Body of pancreas (tissue), 4 donors: Measurements from ENCODE around the gene SLC8A2. TPM values are rescaled to one million over a fixed set of nuclear protein-coding genes. Genes with fewer than 3 reads are reported as not detected.

Source experiments
- ATAC-seq: fragments of 150-250 bp; one replicate; pipeline ENCODE4 v1.9.1; 2016
- DNase-seq, 4 donors: peaks; one replicate each; pipeline ENCODE4 v3.0.0-alpha.2; 2019
- H3K27ac ChIP-seq, 4 donors: fragments of 200-600 bp; sonication (generic); 1 replicate in 3 of 4; 2 replicates in 1 of 4; pipeline versions ENCODE4 v1.5.1 to v1.6.1; 2016 to 2019; ENCODE audit warnings: mild to moderate bottlenecking in 1 of 4, mixed read lengths in 1 of 4, moderate library complexity in 1 of 4
- H3K27me3 ChIP-seq, 2 donors: fragments of 200-600 bp; sonication (generic); one replicate each; pipeline ENCODE4 v1.6.0; 2016; ENCODE audit warnings: mild to moderate bottlenecking in 1 of 2
- H3K36me3 ChIP-seq, 2 donors: fragments of 200-600 bp; sonication (generic); replicated peaks in 1 of 2; 2 replicates each; pipeline ENCODE4 v1.5.1; 2016; ENCODE audit warnings: low read depth in 2 of 2; ENCODE audit not compliant: insufficient read depth in 1 of 2
- H3K4me1 ChIP-seq: fragments of 200-600 bp; sonication (generic); one replicate; pipeline ENCODE4 v1.6.0; 2016
- H3K4me3 ChIP-seq, 2 donors: fragments of 200-600 bp; sonication (generic); 1 replicate in 1 of 2; 2 replicates in 1 of 2; pipeline ENCODE4 v1.5.1; 2016 to 2019
- H3K9me3 ChIP-seq, 3 donors: fragments of 200-600 bp; sonication (generic); 1 replicate in 2 of 3; 2 replicates in 1 of 3; pipeline ENCODE4 v1.5.1; 2016
- POLR2A ChIP-seq, 3 donors: fragments of 450-650 bp; IDR thresholded peaks; one replicate each; pipeline ENCODE4 v1.6.1; 2016; ENCODE audit warnings: antibody characterized with exemption in 3 of 3, mild to moderate bottlenecking in 2 of 3
- WGBS, 2 donors: methylation state at CpG; one replicate each; pipeline ENCODE4 v1.1.5; 2017; 5-methylcytosine and 5-hydroxymethylcytosine counted together
- intact Hi-C: fragments of 100-400 bp; cut with DNase I; formaldehyde crosslinking; loops from one replicate; pipeline ENCODE4 v1.15.1; 2023
- total RNA-seq, 2 donors: library from RNA; depleted of rRNA; stranded (reverse); fragments of >200 nt; gene quantifications; one replicate each; pipeline ENCODE4 v1.1.0, GENCODE V29; 2016
- TF ChIP-seq, protein P1 (sequence below), 7 experiments: fragments of 450-650 bp in 4 of 7; fragments of 200-600 bp in 3 of 7; sonication (generic) in 3 of 7; IDR thresholded peaks; one replicate each; pipeline ENCODE4 v1.5.1; 2016 to 2019; ENCODE audit warnings: antibody characterized with exemption in 7 of 7

The SLC8A2 gene
- total RNA-seq, 2 donors from 2014 or later: 8.0 to 31.6 TPM

DNA sequence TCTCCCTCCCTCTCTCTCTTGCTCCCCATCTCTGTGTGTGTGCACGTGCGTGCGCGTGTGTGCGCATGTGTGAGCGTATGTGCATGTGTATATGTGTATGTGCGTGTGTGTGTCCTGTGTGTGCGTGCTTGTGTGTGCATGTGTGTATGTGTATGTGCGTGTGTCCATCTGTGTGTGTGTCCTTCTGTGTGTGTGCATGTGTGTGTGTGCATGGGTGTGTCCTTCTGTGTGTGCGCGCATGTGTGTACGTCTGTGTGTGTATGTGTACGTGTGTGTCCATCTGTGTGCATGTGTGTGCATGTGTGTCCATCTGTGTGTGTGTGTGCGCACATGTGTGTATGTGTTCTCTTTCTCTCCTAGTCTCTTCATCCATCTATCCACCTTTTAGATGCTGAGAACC, 12.2 kb downstream of the SLC8A2 start:
- peaks cover 0 to 8% (median 0%) of the 10 kb centered on the region in 3 donors for H3K9me3 ChIP-seq
- TF ChIP-seq, protein P1, sequence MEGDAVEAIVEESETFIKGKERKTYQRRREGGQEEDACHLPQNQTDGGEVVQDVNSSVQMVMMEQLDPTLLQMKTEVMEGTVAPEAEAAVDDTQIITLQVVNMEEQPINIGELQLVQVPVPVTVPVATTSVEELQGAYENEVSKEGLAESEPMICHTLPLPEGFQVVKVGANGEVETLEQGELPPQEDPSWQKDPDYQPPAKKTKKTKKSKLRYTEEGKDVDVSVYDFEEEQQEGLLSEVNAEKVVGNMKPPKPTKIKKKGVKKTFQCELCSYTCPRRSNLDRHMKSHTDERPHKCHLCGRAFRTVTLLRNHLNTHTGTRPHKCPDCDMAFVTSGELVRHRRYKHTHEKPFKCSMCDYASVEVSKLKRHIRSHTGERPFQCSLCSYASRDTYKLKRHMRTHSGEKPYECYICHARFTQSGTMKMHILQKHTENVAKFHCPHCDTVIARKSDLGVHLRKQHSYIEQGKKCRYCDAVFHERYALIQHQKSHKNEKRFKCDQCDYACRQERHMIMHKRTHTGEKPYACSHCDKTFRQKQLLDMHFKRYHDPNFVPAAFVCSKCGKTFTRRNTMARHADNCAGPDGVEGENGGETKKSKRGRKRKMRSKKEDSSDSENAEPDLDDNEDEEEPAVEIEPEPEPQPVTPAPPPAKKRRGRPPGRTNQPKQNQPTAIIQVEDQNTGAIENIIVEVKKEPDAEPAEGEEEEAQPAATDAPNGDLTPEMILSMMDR (IDR thresholded peaks at IDR 0.05): no peak
- no peak for TF ChIP-seq POLR2A (IDR thresholded peaks at IDR 0.05)
- intact Hi-C loops: no loop called here
- no peak for DNase-seq
- no peaks in the 10 kb centered on the region for H3K27me3 ChIP-seq
- H3K36me3 ChIP-seq: no peaks in the 10 kb centered on the region
- no peak for ATAC-seq
- WGBS, 2 donors: 85 to 91% methylated on average over 14 of the region's 14 CpGs
- no peak overlapping the region for H3K27ac ChIP-seq
- no peaks in the 10 kb centered on the region for H3K4me1 ChIP-seq
- H3K4me3 ChIP-seq: no peak overlapping the region

DNA sequence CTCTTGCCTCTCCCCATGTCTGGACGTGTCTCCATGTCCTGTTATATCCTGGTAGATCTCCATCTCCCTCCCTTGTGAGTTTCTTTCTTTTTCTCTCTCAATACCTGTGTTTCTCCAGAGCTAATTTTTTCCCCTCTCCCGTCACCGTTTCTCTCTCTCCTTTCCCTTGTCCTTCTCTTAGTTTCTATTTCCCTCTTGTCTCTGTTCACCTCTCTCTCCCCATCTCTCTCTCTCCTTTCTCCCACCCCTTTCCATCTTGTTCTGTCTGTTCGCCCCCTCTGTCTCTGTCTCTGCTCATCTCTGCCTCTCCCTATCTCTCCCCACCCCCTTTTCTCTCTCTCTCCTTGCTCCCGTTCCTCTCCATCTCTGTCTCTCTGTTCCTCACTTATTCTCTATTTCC, 13.0 kb downstream of the SLC8A2 start:
- 56 to 58% methylated on average over 5 of the region's 5 CpGs for WGBS, 2 donors
- H3K4me3 ChIP-seq: no peak overlapping the region
- H3K27ac ChIP-seq: no peak overlapping the region
- H3K9me3 ChIP-seq: peaks cover 0 to 8% (median 0%) of the 10 kb centered on the region in 3 donors
- DNase-seq (no peak), ATAC-seq (no peak)
- H3K27me3 ChIP-seq: no peaks in the 10 kb centered on the region
- intact Hi-C loops: no loop called here
- TF ChIP-seq POLR2A (IDR thresholded peaks at IDR 0.05): no peak
- TF ChIP-seq, protein P1 (IDR thresholded peaks at IDR 0.05): no peak
- no peaks in the 10 kb centered on the region for H3K36me3 ChIP-seq
- H3K4me1 ChIP-seq: no peaks in the 10 kb centered on the region

DNA sequence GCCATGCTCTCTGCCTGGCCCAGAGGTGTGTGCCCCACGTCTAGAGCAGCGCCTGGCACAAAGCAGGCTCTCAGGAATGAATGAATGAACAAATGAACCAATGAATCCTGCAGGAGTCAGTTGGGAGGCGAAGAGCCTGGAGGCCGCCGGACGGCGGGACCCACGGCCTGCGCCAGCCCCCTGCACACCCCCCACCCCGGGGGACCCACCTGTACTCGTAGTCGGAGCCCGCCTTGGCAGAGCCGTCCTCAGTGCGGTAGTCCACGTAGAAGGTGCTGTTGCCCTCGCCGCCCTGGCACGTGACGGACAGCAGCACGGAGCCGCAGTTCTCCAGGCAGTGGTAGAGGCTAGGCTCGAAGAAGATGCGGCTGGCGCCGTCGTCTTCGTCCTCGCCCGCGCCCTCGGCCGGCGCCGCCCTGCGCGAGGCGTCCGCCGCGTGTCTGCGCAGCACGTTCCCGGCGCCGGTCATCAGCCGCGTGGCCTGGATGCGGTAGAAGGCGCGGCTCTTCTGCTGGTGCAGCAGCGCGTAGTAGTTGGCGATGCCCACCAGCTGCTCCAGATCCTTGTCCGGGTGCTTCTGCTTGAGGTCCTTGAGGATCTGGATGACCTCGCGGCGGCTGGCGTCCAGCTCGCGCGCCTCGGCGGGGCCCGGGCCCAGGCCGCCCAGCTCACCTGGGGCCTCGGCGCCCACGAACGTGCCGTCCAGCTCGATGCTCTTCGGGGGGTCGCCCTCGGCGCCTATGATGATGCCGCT, 14.8 kb downstream of the SLC8A2 start:
- TF ChIP-seq, protein P1 (IDR thresholded peaks at IDR 0.05): no peak
- no peak for TF ChIP-seq POLR2A (IDR thresholded peaks at IDR 0.05)
- intact Hi-C loops: no loop called here
- H3K4me1 ChIP-seq: no peaks in the 10 kb centered on the region

DNA sequence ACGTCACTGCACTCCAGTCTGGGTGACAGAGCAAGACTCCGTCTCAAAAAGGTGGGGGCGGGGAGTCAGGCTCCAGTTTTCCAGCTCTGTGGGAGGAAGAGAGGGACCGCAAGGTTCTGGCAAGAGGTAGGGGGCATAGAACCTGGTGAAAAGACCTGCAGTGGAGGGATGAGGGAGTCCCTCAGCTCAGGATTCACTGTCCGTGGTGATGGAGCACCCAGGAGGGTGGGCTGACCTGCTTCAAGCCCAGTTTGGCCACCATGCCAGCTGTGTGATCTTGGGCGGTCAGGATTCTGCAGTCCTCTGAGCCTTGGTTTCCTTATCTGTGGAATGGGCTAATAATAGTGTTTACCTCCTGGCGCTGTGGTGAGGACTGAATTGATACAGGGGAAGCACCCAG, 21.2 kb downstream of the SLC8A2 start:
- ATAC-seq (no peak), DNase-seq (no peak)
- no peak overlapping the region for H3K27ac ChIP-seq
- no peak overlapping the region for H3K4me3 ChIP-seq
- H3K4me1 ChIP-seq: peaks cover 18% of the 10 kb centered on the region
- no peak for TF ChIP-seq POLR2A (IDR thresholded peaks at IDR 0.05)
- TF ChIP-seq, protein P1 (IDR thresholded peaks at IDR 0.05): no peak
- WGBS, 2 donors: 63 to 66% methylated on average over 7 of the region's 7 CpGs
- peaks cover 0 to 3% of the 10 kb centered on the region in 2 donors for H3K27me3 ChIP-seq
- intact Hi-C loops: no loop called here
- peaks cover 0 to under 1% (median 0%) of the 10 kb centered on the region in 3 donors for H3K9me3 ChIP-seq
- no peaks in the 10 kb centered on the region for H3K36me3 ChIP-seq

More for the DNA sequence above, 14.8 kb downstream of the SLC8A2 start:
- ATAC-seq: no peak
- Histone ChIP-seq H3K4me3 (no peak overlapping the region), H3K27ac (no peak overlapping the region), H3K9me3 (peaks cover 0 to 8% (median 0%) of the 10 kb centered on the region in 3 donors), H3K27me3 (no peaks in the 10 kb centered on the region), H3K36me3 (no peaks in the 10 kb centered on the region)
- WGBS, 2 donors: 71 to 82% methylated on average over 22 to 60 of the region's 77 CpGs
- no peak for DNase-seq

DNA sequence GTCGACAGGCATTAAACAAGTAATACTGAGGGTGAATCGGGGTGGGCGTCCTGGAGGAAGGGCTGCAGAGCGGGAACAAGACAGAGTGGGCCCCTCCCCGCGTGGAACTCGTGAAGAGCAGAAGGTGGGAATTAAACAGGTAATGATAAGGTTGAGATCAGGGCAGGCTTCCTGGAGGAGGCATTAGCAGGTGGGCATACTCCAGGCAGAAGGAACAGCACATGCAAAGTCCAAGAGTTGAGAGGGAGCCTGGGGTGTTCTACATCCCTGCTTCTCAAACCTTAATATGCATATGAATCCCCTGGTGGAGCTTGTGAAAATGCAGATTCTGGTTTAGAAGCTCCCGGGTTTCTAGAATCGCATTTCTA, 23.3 kb downstream of the SLC8A2 start:
- no peaks in the 10 kb centered on the region for H3K9me3 ChIP-seq
- peaks cover 18% of the 10 kb centered on the region for H3K4me1 ChIP-seq
- WGBS, 2 donors: 58 to 63% methylated on average over 9 of the region's 9 CpGs
- H3K4me3 ChIP-seq: no peak overlapping the region
- H3K36me3 ChIP-seq: no peaks in the 10 kb centered on the region
- intact Hi-C loops: no loop called here
- no peak overlapping the region for H3K27ac ChIP-seq
- DNase-seq (no peak), ATAC-seq (no peak)
- no peak for TF ChIP-seq POLR2A (IDR thresholded peaks at IDR 0.05)
- H3K27me3 ChIP-seq: peaks cover 0 to 3% of the 10 kb centered on the region in 2 donors
